K562 (cell line): ENCODE data around the gene WDR55. TPM values are rescaled to one million over a fixed set of nuclear protein-coding genes. Genes with fewer than 3 reads are reported as not detected.

ENCODE experiments used
- ARID2 ChIP-seq: fragments of 450-650 bp; IDR thresholded peaks from 2 replicates; pipeline ENCODE4 v1.6.1; 2017; ENCODE audit warnings: antibody characterized with exemption, mild to moderate bottlenecking
- ATF7 ChIP-seq: fragments of 450-650 bp; IDR thresholded peaks from 2 replicates; pipeline ENCODE4 v1.7.1; 2014; ENCODE audit warnings: mild to moderate bottlenecking, moderate library complexity
- CBFB ChIP-seq: sonication (generic); formaldehyde crosslinking; IDR thresholded peaks from 2 replicates; pipeline ENCODE4 v1.4.0; 2020; ENCODE audit warnings: mild to moderate bottlenecking, missing genetic modification reagents
- CEBPB ChIP-seq: fragments of 450-650 bp; IDR thresholded peaks from 2 replicates; pipeline ENCODE4 v1.6.1; 2016; ENCODE audit warnings: missing genetic modification characterization, missing compliant biosample characterization
- ELF2 ChIP-seq: fragments of 250-450 bp; sonication (Bioruptor Pico); IDR thresholded peaks from 2 replicates; pipeline ENCODE4 v1.5.0; 2021; ENCODE audit warnings: mild to moderate bottlenecking
- KLF10 ChIP-seq: fragments of 250-450 bp; sonication (Bioruptor Pico); IDR thresholded peaks from 2 replicates; pipeline ENCODE4 v1.6.1; 2021; ENCODE audit warnings: matching md5 sums
- NRF1 ChIP-seq, 2 experiments: fragments of 450-650 bp; IDR thresholded peaks in 1 of 2; conservative IDR thresholded peaks in 1 of 2; 2 replicates each; pipeline ENCODE4 v1.6.1; 2014; ENCODE audit warnings: mild to moderate bottlenecking in 2 of 2
- POLR2AphosphoS5 ChIP-seq: IDR thresholded peaks from 2 replicates; pipeline ENCODE4 v1.6.1; 2011; ENCODE audit warnings: mild to moderate bottlenecking, low read depth, low read length, moderate library complexity; ENCODE audit not compliant: control insufficient read depth, insufficient read depth
- RAD51 ChIP-seq: fragments of 450-650 bp; IDR thresholded peaks from 2 replicates; pipeline ENCODE4 v1.7.1; 2016; ENCODE audit warnings: low read depth, mild to moderate bottlenecking, borderline replicate concordance
- RCOR1 ChIP-seq, 2 experiments: IDR thresholded peaks; 2 replicates each; pipeline ENCODE4 v1.6.1; 2012; ENCODE audit warnings: low read depth in 2 of 2, low read length in 2 of 2, borderline replicate concordance in 1 of 2, improper control_type of control experiment in 1 of 2
- TARDBP ChIP-seq: fragments of 450-650 bp; IDR thresholded peaks from 2 replicates; pipeline ENCODE4 v1.6.1; 2016
- ZBED1 ChIP-seq: IDR thresholded peaks from 2 replicates; pipeline ENCODE4 v1.6.1; 2014
- ZNF347 ChIP-seq: fragments of 450-650 bp; formaldehyde crosslinking; IDR thresholded peaks from 2 replicates; pipeline ENCODE4 v1.4.0; 2020; ENCODE audit warnings: low read depth, mild to moderate bottlenecking, moderate library complexity
- ZNF384 ChIP-seq: IDR thresholded peaks from 2 replicates; pipeline ENCODE4 v1.6.1; 2012; ENCODE audit warnings: low read depth, low read length, improper control_type of control experiment
- ZNF436 ChIP-seq: fragments of 250-450, 450-650 bp; sonication (Bioruptor Pico); formaldehyde crosslinking; IDR thresholded peaks from 2 replicates; pipeline ENCODE4 v1.7.0; 2020; ENCODE audit warnings: mild to moderate bottlenecking
- polyA plus RNA-seq, 8 experiments: library from polyadenylated mRNA; depleted of rRNA in 4 of 8; stranded (reverse) in 5 of 8; unstranded in 3 of 8; fragments of >200 nt; fragmentation: Nextera tagmentation in 2 of 8; fragmentation: Illumina TruSeq in 1 of 8; extraction: Ambion mirVana in 2 of 8; extraction: Trizol in 1 of 8; gene quantifications; 2 replicates each; pipeline versions ENCODE4 v1.2.1 to v1.2.3, GENCODE V29; 2011 to 2014; ENCODE audit warnings: inconsistent platforms in 1 of 8, missing spikeins in 1 of 8
- total RNA-seq, 7 experiments: library from RNA; depleted of rRNA in 6 of 7; stranded (reverse); fragments of >200 nt in 6 of 7; fragmentation: Illumina TruSeq in 2 of 7; extraction: Trizol in 2 of 7; gene quantifications; 2 replicates each; pipeline versions ENCODE4 v1.2.1 to v1.2.3, GENCODE V29; 2011 to 2021; ENCODE audit warnings: low replicate concordance in 1 of 7
- TF ChIP-seq, protein P1 (sequence below): fragments of 450-650 bp; conservative IDR thresholded peaks from 2 replicates; pipeline ENCODE4 v1.6.1; 2016; ENCODE audit warnings: missing genetic modification characterization, low read depth, mild to moderate bottlenecking, control low read depth, missing compliant biosample characterization
- TF ChIP-seq, protein P2 (sequence below): fragments of 450-650 bp; IDR thresholded peaks from 2 replicates; pipeline ENCODE4 v1.6.1; 2016; ENCODE audit warnings: mild to moderate bottlenecking
- TF ChIP-seq, protein P3 (sequence below): sonication (generic); formaldehyde crosslinking; IDR thresholded peaks from 2 replicates; pipeline ENCODE4 v1.8.0; 2023; ENCODE audit warnings: mild to moderate bottlenecking, missing genetic modification reagents
- TF ChIP-seq, protein P4 (sequence below): fragments of 450-650 bp; formaldehyde crosslinking; IDR thresholded peaks from 2 replicates; pipeline ENCODE4 v1.4.0; 2022; ENCODE audit warnings: missing genetic modification characterization
- TF ChIP-seq, protein P5 (sequence below): fragments of 450-650 bp; formaldehyde crosslinking; IDR thresholded peaks from 2 replicates; pipeline ENCODE4 v1.4.0; 2020; ENCODE audit warnings: mild to moderate bottlenecking

Gene WDR55
- total and polyA plus RNA-seq, 9 of the 15 experiments (the other 6 are each of a cell fraction or from before 2014, with no cell fraction given) = 5.2 to 45.0 (median 29.3) TPM

DNA sequence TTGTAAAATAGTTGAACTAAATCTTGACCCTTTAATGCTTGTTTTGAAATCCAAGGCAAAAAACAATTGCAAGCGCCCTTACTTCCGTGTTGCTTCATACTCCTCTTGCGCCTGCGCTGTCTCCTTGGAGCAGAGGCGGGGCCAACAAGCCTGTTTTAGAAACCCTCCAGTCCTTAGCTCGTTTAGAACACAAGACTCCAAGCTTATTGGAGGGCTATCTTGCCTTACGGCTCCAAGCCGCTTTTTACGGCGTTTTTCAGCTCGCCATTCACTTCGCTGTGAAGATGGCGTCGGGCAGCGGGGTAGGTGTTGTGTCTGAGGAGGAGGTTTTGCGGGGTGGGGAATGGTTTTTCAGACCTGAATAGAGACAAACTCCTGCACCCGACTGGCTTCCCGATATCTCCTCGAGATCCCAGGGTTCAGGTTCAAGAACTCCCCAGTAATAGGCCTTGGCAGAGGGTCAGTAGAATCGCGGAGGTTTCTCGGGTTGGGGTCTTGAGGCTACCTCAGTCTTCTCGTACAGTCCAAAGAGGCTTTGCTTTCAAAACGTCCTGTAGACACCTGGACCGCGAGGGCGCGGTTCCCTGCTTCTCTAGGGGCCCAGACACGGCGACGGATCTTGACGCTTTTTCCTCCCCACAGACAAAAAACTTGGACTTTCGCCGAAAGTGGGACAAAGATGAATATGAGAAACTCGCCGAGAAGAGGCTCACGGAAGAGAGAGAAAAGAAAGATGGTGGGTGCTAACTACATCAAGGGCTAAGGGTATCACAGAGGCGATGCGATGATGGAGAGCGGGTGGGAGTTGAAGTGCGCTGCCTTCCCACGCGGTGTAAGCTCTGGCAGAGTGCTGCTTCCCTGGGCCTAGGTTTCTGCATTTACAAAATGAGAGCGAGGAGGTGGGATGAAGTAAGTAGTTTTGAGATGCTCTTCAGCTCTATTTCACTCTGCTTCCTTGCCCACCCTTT is 35.8 kb downstream of the WDR55 start, which contains the start of gene ZMAT2 (continued):
- TF ChIP-seq ZNF436 (CRISPR knock-in tag) = 0 out of 2 replicates have a peak, but pooled peaks have one; percentile 6
- peak; percentile 95 for TF ChIP-seq CEBPB (tag)
- TF ChIP-seq, protein P1, sequence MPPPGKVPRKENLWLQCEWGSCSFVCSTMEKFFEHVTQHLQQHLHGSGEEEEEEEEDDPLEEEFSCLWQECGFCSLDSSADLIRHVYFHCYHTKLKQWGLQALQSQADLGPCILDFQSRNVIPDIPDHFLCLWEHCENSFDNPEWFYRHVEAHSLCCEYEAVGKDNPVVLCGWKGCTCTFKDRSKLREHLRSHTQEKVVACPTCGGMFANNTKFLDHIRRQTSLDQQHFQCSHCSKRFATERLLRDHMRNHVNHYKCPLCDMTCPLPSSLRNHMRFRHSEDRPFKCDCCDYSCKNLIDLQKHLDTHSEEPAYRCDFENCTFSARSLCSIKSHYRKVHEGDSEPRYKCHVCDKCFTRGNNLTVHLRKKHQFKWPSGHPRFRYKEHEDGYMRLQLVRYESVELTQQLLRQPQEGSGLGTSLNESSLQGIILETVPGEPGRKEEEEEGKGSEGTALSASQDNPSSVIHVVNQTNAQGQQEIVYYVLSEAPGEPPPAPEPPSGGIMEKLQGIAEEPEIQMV (tag) = no peak
- no peak for TF ChIP-seq KLF10 (CRISPR knock-in tag)
- TF ChIP-seq TARDBP = 0 out of 2 replicates have a peak, but pooled peaks have one; percentile 33
- TF ChIP-seq, protein P2, sequence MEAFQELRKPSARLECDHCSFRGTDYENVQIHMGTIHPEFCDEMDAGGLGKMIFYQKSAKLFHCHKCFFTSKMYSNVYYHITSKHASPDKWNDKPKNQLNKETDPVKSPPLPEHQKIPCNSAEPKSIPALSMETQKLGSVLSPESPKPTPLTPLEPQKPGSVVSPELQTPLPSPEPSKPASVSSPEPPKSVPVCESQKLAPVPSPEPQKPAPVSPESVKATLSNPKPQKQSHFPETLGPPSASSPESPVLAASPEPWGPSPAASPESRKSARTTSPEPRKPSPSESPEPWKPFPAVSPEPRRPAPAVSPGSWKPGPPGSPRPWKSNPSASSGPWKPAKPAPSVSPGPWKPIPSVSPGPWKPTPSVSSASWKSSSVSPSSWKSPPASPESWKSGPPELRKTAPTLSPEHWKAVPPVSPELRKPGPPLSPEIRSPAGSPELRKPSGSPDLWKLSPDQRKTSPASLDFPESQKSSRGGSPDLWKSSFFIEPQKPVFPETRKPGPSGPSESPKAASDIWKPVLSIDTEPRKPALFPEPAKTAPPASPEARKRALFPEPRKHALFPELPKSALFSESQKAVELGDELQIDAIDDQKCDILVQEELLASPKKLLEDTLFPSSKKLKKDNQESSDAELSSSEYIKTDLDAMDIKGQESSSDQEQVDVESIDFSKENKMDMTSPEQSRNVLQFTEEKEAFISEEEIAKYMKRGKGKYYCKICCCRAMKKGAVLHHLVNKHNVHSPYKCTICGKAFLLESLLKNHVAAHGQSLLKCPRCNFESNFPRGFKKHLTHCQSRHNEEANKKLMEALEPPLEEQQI = 0 out of 2 replicates have a peak, but pooled peaks have one; percentile 13
- TF ChIP-seq, protein P3, sequence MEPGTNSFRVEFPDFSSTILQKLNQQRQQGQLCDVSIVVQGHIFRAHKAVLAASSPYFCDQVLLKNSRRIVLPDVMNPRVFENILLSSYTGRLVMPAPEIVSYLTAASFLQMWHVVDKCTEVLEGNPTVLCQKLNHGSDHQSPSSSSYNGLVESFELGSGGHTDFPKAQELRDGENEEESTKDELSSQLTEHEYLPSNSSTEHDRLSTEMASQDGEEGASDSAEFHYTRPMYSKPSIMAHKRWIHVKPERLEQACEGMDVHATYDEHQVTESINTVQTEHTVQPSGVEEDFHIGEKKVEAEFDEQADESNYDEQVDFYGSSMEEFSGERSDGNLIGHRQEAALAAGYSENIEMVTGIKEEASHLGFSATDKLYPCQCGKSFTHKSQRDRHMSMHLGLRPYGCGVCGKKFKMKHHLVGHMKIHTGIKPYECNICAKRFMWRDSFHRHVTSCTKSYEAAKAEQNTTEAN (CRISPR knock-in tag) = 0 out of 2 replicates have a peak, but pooled peaks have one; percentile 33
- TF ChIP-seq NRF1 (conservative IDR thresholded peaks at IDR 0.05 in 1 of 2, IDR thresholded peaks at IDR 0.05 in 1 of 2) = peak; percentile 94 to 95
- peak; percentile 68 for TF ChIP-seq ATF7
- TF ChIP-seq POLR2AphosphoS5 = peak; percentile 93
- peak; percentile 57; the same call in 1 of the 2 replicates for TF ChIP-seq ZNF384
- TF ChIP-seq CBFB (CRISPR knock-in tag) = no peak
- peak; percentile 100 for TF ChIP-seq ELF2
- TF ChIP-seq, protein P4, sequence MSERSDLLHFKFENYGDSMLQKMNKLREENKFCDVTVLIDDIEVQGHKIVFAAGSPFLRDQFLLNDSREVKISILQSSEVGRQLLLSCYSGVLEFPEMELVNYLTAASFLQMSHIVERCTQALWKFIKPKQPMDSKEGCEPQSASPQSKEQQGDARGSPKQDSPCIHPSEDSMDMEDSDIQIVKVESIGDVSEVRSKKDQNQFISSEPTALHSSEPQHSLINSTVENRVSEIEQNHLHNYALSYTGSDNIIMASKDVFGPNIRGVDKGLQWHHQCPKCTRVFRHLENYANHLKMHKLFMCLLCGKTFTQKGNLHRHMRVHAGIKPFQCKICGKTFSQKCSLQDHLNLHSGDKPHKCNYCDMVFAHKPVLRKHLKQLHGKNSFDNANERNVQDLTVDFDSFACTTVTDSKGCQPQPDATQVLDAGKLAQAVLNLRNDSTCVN (CRISPR knock-in tag) = no peak
- peak; percentile 71; the same call in 1 of the 2 replicates for TF ChIP-seq ZBED1
- TF ChIP-seq ARID2 = no peak
- no peak for TF ChIP-seq RAD51
- no peak for TF ChIP-seq ZNF347 (CRISPR knock-in tag)
- 0 out of 4 replicates have a peak, but pooled peaks of 1 of the 2 experiments have one; percentile 10 for TF ChIP-seq RCOR1 (IDR thresholded peaks at IDR 0.05; ENCODE audit: borderline replicate concordance in 1 of 2, low read depth in 2 of 2, low read length in 2 of 2)
- TF ChIP-seq, protein P5, sequence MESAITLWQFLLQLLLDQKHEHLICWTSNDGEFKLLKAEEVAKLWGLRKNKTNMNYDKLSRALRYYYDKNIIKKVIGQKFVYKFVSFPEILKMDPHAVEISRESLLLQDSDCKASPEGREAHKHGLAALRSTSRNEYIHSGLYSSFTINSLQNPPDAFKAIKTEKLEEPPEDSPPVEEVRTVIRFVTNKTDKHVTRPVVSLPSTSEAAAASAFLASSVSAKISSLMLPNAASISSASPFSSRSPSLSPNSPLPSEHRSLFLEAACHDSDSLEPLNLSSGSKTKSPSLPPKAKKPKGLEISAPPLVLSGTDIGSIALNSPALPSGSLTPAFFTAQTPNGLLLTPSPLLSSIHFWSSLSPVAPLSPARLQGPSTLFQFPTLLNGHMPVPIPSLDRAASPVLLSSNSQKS = no peak
